CD4-positive, alpha-beta T cell treated with Interleukin-15 for 4 hours (primary cell): Measurements from ENCODE around the gene SH3RF2.
"Not testable (repeated sequence)": the region's sequence is repeated elsewhere in the genome, so short reads cannot be mapped to it uniquely, and the experiment has no call there.

Source experiments
- DNase-seq: peaks from one replicate; pipeline ENCODE4 v3.0.0-alpha.2; 2020; ENCODE audit warnings: low spot score

SH3RF2 gene

DNA sequence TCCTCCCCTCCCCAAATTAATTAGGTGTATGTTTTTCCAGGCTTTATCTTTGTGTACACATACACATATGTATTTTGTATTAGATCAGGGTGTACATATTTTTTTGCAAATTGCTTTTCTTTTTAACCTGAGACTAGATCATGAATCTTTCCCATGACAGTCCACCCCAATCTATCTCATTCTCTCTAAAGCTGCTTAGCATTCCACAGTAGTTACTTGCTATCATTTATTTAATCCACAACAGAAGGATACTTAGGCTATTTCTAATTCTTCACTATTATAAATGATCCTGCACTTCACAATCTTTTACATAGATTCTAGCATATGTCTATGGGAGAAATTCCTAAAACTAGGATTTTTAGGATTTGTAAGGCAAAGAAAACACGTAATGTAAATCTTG lies 43.9 kb downstream of the SH3RF2 start:
- DNase-seq = no peak

GRCh38 chr5:145980718-145981117 lies 44.3 kb downstream of the SH3RF2 start:
- DNase-seq = no peak

- DNase-seq = no peak
Observed at GRCh38 chr5:145981589-145982571, 45.5 kb downstream of the SH3RF2 start.

- no peak for DNase-seq
Observed at GRCh38 chr5:145982572-145983318, 46.4 kb downstream of the SH3RF2 start.

GRCh38 chr5:145983446-145983845 lies 47.1 kb downstream of the SH3RF2 start:
- no peak for DNase-seq

GRCh38 chr5:145984072-145984471 lies 47.7 kb downstream of the SH3RF2 start:
- peak; percentile 2 for DNase-seq

- DNase-seq = no peak
Observed at GRCh38 chr5:145987856-145988255, 51.5 kb downstream of the SH3RF2 start.

- no peak for DNase-seq
Observed at GRCh38 chr5:145988993-145989392, 52.6 kb downstream of the SH3RF2 start.

- DNase-seq = no peak
Observed at GRCh38 chr5:145989428-145989827, 53.0 kb downstream of the SH3RF2 start.

- no peak for DNase-seq
Observed at GRCh38 chr5:145990170-145990569, 53.8 kb downstream of the SH3RF2 start.

- DNase-seq = no peak
Observed at GRCh38 chr5:145991044-145991575, 54.7 kb downstream of the SH3RF2 start.

DNA sequence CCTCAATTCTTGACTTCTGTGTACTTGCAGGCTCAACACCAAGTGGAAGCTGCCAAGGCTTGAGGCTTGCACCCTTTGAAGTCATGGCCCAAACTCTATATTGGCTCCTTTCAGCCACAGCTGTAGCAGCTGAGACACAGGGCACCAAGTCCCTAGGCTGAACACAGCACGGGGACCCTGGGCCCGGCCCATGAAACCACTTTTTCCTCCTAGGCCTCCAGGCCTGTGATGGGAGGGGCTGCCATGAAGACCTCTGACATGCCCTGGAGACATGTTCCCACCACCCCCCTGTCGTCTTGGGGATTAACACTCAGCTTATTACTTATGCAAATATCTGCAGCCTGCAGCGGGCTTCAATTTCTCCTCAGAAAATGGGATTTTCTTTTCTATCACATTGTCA lies 57.2 kb downstream of the SH3RF2 start:
- DNase-seq = not testable (repeated sequence)

- DNase-seq = no peak
Observed at GRCh38 chr5:145996135-145996534, 59.8 kb downstream of the SH3RF2 start.

- DNase-seq = no peak
Observed at GRCh38 chr5:145999208-145999607, 62.8 kb downstream of the SH3RF2 start.

- no peak for DNase-seq
Observed at GRCh38 chr5:146000072-146000471, 63.7 kb downstream of the SH3RF2 start.

GRCh38 chr5:146001544-146002190 lies 65.3 kb downstream of the SH3RF2 start:
- DNase-seq = no peak

GRCh38 chr5:146002491-146002890 lies 66.1 kb downstream of the SH3RF2 start:
- DNase-seq = no peak

DNA sequence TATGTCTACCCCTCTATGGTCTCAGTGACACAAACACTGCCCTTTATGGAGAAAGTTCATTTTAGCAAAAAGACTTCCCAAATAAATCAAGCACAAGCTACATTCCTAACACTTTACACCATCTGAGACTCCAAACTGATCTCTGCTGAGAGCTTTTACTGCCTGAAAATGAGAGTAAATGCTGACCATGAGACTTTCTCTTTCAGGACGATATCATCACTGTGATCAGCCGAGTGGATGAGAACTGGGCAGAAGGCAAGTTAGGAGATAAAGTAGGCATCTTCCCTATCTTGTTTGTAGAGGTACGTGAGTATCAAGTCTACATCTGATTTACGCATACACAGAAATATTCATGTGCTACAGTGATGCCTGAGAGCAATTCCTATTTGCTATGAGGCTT lies 67.5 kb downstream of the SH3RF2 start:
- DNase-seq = no peak

- DNase-seq = no peak
Observed at GRCh38 chr5:146005264-146005663, 68.9 kb downstream of the SH3RF2 start.

- no peak for DNase-seq
Observed at GRCh38 chr5:146005723-146006122, 69.3 kb downstream of the SH3RF2 start.

DNA sequence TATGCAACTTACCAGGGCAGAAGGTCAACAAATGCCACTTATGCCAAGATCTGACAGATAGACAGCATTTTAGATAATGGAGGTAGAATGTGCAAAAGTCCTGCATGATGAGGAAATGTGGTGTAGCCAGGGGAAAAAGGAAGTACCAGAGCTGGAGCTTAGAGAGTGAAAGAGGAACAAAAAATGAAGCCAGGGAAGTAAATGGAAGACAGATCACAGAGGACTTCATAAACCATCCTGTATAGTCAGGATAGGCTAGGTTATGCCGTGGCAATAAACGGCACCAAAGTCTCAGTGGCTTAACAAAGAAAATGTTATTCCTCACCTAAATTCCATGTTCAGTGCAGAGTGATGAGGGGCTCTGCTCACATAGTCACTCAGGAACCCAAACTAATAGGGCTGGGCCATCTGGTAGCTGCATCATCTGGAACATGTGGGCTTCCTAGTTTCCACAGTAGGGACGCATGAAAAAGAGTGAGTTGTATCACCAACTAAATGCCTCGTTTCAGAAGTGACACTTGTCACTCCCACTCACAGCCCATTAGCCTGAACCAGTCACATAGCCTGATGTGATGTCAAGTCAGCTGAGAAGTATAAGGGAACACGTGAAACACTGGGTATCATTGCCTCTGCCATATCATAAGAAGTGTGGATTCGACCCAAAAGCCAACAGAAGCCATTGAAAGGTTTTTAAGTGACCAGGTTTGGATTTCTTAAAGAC lies 70.3 kb downstream of the SH3RF2 start:
- DNase-seq = no peak

GRCh38 chr5:146007270-146007669 lies 70.9 kb downstream of the SH3RF2 start:
- no peak for DNase-seq
